Bronchial epithelial cell (primary cell): ENCODE measurements around the gene SYNGR1. TPM values are rescaled to one million over a fixed set of nuclear protein-coding genes. Genes with fewer than 3 reads are reported as not detected.

Experiments
- DNase-seq: peaks from one replicate; pipeline ENCODE4 v3.0.0-alpha.2; 2010; ENCODE audit warnings: low read depth
- FAIRE-seq: peaks from 2 replicates; lab custom pipeline; 2011; peaks lifted over from hg19 to GRCh38; lab: Jason Lieb, UNC
- H3K27me3 ChIP-seq: 2 replicates; pipeline ENCODE4 v1.5.1; 2011; ENCODE audit warnings: low read length; ENCODE audit not compliant: control insufficient read depth, insufficient read depth
- H3K36me3 ChIP-seq: 2 replicates; pipeline ENCODE4 v1.5.1; 2011; ENCODE audit warnings: low read length; ENCODE audit not compliant: control insufficient read depth, insufficient read depth
- H3K4me3 ChIP-seq: 2 replicates; pipeline ENCODE4 v1.5.1; 2011; ENCODE audit warnings: mild to moderate bottlenecking, low read depth, low read length, control low read depth
- CTCF ChIP-seq: IDR thresholded peaks from 2 replicates; pipeline ENCODE4 v1.5.1; 2011; ENCODE audit warnings: mild to moderate bottlenecking, moderate library complexity, low read length, control low read depth, inconsistent platforms; ENCODE audit not compliant: insufficient read depth, severe bottlenecking
- total RNA-seq: library from RNA; depleted of rRNA; stranded (reverse); fragments of >200 nt; gene quantifications from 2 replicates; pipeline ENCODE4 v1.2.1, GENCODE V29; 2014

Gene SYNGR1
- total RNA-seq, 1 donor from 2014 or later: 0.26 TPM

GRCh38 chr22:39359659-39360195 is 9.9 kb downstream of the SYNGR1 start:
- no peak for FAIRE-seq
- H3K27me3 ChIP-seq: no peaks in the 10 kb centered on the region
- DNase-seq: no peak
- H3K36me3 ChIP-seq: no peaks in the 10 kb centered on the region
- TF ChIP-seq CTCF: no peak
- H3K4me3 ChIP-seq: no peak overlapping the region

- DNase-seq (no peak), FAIRE-seq (peak; percentile 83)
- TF ChIP-seq CTCF: no peak
- Histone ChIP-seq H3K36me3 (no peaks in the 10 kb centered on the region), H3K27me3 (no peaks in the 10 kb centered on the region), H3K4me3 (no peak overlapping the region)
These were observed 10.5 kb downstream of the SYNGR1 start for GRCh38 chr22:39360242-39360641.

- no peaks in the 10 kb centered on the region for H3K27me3 ChIP-seq
- DNase-seq (peak; percentile 74), FAIRE-seq (no peak)
- no peaks in the 10 kb centered on the region for H3K36me3 ChIP-seq
- H3K4me3 ChIP-seq: no peak overlapping the region
- TF ChIP-seq CTCF: no peak
These were observed 11.1 kb downstream of the SYNGR1 start for GRCh38 chr22:39360674-39361413.

DNA sequence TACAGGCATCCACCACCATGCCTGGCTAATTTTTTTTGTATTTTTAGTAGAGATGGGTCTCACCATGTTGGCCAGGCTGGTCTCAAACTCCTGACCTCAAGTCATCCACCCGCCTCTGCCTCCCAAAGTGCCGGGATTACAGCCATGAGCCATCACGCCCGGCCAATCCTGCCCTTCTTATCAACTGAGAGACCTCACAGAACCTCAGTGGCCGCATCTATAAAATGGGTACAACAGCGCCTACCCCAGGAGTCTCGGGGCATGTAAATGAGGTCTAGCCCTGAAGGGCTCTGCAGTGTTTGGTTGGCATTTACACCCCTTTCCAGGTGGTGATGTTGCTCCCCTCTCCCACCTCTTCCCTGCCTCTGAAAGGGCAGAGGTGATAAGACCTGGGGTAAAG is 11.7 kb downstream of the SYNGR1 start:
- TF ChIP-seq CTCF: no peak
- H3K27me3 ChIP-seq: no peaks in the 10 kb centered on the region
- DNase-seq (no peak), FAIRE-seq (no peak)
- H3K4me3 ChIP-seq: no peak overlapping the region
- no peaks in the 10 kb centered on the region for H3K36me3 ChIP-seq

GRCh38 chr22:39362271-39362670 is 12.5 kb downstream of the SYNGR1 start:
- FAIRE-seq (no peak), DNase-seq (no peak)
- no peaks in the 10 kb centered on the region for H3K36me3 ChIP-seq
- no peak for TF ChIP-seq CTCF
- H3K27me3 ChIP-seq: no peaks in the 10 kb centered on the region
- no peak overlapping the region for H3K4me3 ChIP-seq
